Stimulated activated CD8-positive, alpha-beta memory T cell treated with anti-CD3 and anti-CD28 coated beads, Interleukin-4, amount 100 ng/mL, for 24 hours (primary cell): Measurements from ENCODE around the gene PRTN3.
"Not testable (repeated sequence)": the region's sequence is repeated elsewhere in the genome, so short reads cannot be mapped to it uniquely, and the experiment has no call there.

Experiments
- DNase-seq: peaks from one replicate; pipeline ENCODE4 v3.0.0-alpha.2; 2020; ENCODE audit warnings: low read depth

PRTN3 gene

GRCh38 chr19:816500-816857 is 24.3 kb upstream of the PRTN3 start:
- DNase-seq = no peak

GRCh38 chr19:820212-820611 is 20.6 kb upstream of the PRTN3 start:
- DNase-seq = not testable (repeated sequence)

GRCh38 chr19:821231-821824 is 19.5 kb upstream of the PRTN3 start:
- no peak for DNase-seq

GRCh38 chr19:821825-822503 is 18.8 kb upstream of the PRTN3 start, which contains the start of gene PLPPR3:
TSS of gene PLPPR3 (minus strand) at chr19:821955. CDS start at chr19:821559, 396 bp downstream.
- no peak for DNase-seq

GRCh38 chr19:823565-824121 is 17.2 kb upstream of the PRTN3 start:
- no peak for DNase-seq

GRCh38 chr19:824885-825284 is 15.9 kb upstream of the PRTN3 start:
- DNase-seq = no peak

GRCh38 chr19:825897-826644 is 14.7 kb upstream of the PRTN3 start:
- DNase-seq = no peak

- DNase-seq = no peak
Observed at GRCh38 chr19:827314-827709, 13.5 kb upstream of the PRTN3 start.

GRCh38 chr19:827710-828321 is 13.0 kb upstream of the PRTN3 start, which contains the start of gene AZU1:
TSS of gene AZU1 (plus strand) at chr19:827837. CDS start at chr19:827847, 10 bp downstream.
- no peak for DNase-seq

- no peak for DNase-seq
Observed at GRCh38 chr19:829129-829758, 11.6 kb upstream of the PRTN3 start.

- DNase-seq = no peak
Observed at GRCh38 chr19:831407-832369, 9.1 kb upstream of the PRTN3 start.

- no peak for DNase-seq
Observed at GRCh38 chr19:834216-834615, 6.6 kb upstream of the PRTN3 start.

- DNase-seq = no peak
Observed at GRCh38 chr19:835210-835810, 5.5 kb upstream of the PRTN3 start.

GRCh38 chr19:842802-843179 is 2.0 kb downstream of the PRTN3 start:
- not testable (repeated sequence) for DNase-seq

GRCh38 chr19:843180-843835 is 2.5 kb downstream of the PRTN3 start:
- no peak for DNase-seq

GRCh38 chr19:843836-844545 is 3.2 kb downstream of the PRTN3 start:
- DNase-seq = no peak

- DNase-seq = no peak
Observed at GRCh38 chr19:844546-844971, 3.8 kb downstream of the PRTN3 start.

- no peak for DNase-seq
Observed at GRCh38 chr19:845707-846521, 5.1 kb downstream of the PRTN3 start.
